ENCODE data around the gene EID3. TPM values are rescaled to one million over a fixed set of nuclear protein-coding genes. Genes with fewer than 3 reads are reported as not detected.
A peak's percentile ranks its signal among the peaks of the same experiment; 100 is the strongest.

Gene EID3
- total RNA-seq, 1 experiment from 2014 or later = 3.2 TPM

DNA sequence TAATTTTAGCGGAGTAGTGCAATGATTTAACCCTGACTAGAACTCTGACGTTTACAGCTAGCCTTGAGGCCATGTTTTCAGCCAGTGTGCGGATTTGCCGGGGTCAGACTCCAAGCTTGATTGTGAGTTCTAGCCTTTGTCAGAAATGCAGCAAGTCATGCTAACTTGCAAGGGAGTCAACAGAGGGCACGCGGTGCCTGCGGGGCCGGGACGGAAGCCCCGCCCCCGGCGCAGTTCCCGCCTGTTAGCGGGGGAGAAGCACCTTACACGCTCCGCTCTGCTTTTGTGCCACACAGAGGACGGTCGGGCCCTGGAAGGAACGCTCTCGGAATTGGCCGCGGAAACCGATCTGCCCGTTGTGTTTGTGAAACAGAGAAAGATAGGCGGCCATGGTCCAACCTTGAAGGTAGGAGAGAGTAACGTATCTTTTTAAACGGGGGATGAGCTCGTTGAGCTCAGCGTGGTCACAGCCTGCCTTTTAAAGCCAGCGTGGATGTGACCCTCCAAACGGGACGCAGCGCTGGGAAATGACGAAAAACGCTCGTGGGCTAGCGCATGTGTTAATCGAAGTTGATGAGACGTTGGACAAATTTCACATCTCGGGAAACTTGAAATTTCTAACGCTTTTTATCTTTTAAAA, 14.8 kb upstream of the EID3 start (continued):
- TF ChIP-seq, protein P1, sequence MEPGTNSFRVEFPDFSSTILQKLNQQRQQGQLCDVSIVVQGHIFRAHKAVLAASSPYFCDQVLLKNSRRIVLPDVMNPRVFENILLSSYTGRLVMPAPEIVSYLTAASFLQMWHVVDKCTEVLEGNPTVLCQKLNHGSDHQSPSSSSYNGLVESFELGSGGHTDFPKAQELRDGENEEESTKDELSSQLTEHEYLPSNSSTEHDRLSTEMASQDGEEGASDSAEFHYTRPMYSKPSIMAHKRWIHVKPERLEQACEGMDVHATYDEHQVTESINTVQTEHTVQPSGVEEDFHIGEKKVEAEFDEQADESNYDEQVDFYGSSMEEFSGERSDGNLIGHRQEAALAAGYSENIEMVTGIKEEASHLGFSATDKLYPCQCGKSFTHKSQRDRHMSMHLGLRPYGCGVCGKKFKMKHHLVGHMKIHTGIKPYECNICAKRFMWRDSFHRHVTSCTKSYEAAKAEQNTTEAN (CRISPR knock-in tag; IDR thresholded peaks at IDR 0.05) = no peak
- TF ChIP-seq SMAD3 (CRISPR knock-in tag; IDR thresholded peaks at IDR 0.05; ENCODE audit: borderline replicate concordance) = 0 out of 2 replicates have a peak, but pooled peaks have one; percentile 36
- TF ChIP-seq CREM (CRISPR knock-in tag; IDR thresholded peaks at IDR 0.05) = peak; percentile 78; the same call in 1 of the 2 replicates
- TF ChIP-seq KAT7 (CRISPR knock-in tag; IDR thresholded peaks at IDR 0.05; ENCODE audit: borderline replicate concordance) = peak; percentile 88; the same call in 1 of the 2 replicates
- TF ChIP-seq TCF7 (CRISPR knock-in tag; IDR thresholded peaks at IDR 0.05; ENCODE audit: low read depth) = no peak
- 0 out of 2 replicates have a peak, but pooled peaks have one; percentile 34 for TF ChIP-seq RELA (CRISPR knock-in tag; IDR thresholded peaks at IDR 0.05; ENCODE audit: borderline replicate concordance)
- TF ChIP-seq ZNF263 (CRISPR knock-in tag; IDR thresholded peaks at IDR 0.05; ENCODE audit: low read depth) = no peak
- TF ChIP-seq, protein P2, sequence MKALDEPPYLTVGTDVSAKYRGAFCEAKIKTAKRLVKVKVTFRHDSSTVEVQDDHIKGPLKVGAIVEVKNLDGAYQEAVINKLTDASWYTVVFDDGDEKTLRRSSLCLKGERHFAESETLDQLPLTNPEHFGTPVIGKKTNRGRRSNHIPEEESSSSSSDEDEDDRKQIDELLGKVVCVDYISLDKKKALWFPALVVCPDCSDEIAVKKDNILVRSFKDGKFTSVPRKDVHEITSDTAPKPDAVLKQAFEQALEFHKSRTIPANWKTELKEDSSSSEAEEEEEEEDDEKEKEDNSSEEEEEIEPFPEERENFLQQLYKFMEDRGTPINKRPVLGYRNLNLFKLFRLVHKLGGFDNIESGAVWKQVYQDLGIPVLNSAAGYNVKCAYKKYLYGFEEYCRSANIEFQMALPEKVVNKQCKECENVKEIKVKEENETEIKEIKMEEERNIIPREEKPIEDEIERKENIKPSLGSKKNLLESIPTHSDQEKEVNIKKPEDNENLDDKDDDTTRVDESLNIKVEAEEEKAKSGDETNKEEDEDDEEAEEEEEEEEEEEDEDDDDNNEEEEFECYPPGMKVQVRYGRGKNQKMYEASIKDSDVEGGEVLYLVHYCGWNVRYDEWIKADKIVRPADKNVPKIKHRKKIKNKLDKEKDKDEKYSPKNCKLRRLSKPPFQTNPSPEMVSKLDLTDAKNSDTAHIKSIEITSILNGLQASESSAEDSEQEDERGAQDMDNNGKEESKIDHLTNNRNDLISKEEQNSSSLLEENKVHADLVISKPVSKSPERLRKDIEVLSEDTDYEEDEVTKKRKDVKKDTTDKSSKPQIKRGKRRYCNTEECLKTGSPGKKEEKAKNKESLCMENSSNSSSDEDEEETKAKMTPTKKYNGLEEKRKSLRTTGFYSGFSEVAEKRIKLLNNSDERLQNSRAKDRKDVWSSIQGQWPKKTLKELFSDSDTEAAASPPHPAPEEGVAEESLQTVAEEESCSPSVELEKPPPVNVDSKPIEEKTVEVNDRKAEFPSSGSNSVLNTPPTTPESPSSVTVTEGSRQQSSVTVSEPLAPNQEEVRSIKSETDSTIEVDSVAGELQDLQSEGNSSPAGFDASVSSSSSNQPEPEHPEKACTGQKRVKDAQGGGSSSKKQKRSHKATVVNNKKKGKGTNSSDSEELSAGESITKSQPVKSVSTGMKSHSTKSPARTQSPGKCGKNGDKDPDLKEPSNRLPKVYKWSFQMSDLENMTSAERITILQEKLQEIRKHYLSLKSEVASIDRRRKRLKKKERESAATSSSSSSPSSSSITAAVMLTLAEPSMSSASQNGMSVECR (CRISPR knock-in tag; IDR thresholded peaks at IDR 0.05; ENCODE audit: borderline replicate concordance) = 0 out of 2 replicates have a peak, but pooled peaks have one; percentile 42
- TF ChIP-seq ERG (CRISPR knock-in tag; IDR thresholded peaks at IDR 0.05) = no peak
- TF ChIP-seq HMGA2 (CRISPR knock-in tag; IDR thresholded peaks at IDR 0.05) = no peak
- TF ChIP-seq, protein P3, sequence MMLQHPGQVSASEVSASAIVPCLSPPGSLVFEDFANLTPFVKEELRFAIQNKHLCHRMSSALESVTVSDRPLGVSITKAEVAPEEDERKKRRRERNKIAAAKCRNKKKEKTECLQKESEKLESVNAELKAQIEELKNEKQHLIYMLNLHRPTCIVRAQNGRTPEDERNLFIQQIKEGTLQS (CRISPR knock-in tag; conservative IDR thresholded peaks at IDR 0.05) = no peak
- TF ChIP-seq, protein P4, sequence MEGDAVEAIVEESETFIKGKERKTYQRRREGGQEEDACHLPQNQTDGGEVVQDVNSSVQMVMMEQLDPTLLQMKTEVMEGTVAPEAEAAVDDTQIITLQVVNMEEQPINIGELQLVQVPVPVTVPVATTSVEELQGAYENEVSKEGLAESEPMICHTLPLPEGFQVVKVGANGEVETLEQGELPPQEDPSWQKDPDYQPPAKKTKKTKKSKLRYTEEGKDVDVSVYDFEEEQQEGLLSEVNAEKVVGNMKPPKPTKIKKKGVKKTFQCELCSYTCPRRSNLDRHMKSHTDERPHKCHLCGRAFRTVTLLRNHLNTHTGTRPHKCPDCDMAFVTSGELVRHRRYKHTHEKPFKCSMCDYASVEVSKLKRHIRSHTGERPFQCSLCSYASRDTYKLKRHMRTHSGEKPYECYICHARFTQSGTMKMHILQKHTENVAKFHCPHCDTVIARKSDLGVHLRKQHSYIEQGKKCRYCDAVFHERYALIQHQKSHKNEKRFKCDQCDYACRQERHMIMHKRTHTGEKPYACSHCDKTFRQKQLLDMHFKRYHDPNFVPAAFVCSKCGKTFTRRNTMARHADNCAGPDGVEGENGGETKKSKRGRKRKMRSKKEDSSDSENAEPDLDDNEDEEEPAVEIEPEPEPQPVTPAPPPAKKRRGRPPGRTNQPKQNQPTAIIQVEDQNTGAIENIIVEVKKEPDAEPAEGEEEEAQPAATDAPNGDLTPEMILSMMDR (IDR thresholded peaks at IDR 0.05) = no peak
- TF ChIP-seq, protein P5, sequence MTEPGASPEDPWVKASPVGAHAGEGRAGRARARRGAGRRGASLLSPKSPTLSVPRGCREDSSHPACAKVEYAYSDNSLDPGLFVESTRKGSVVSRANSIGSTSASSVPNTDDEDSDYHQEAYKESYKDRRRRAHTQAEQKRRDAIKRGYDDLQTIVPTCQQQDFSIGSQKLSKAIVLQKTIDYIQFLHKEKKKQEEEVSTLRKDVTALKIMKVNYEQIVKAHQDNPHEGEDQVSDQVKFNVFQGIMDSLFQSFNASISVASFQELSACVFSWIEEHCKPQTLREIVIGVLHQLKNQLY (CRISPR knock-in tag; IDR thresholded peaks at IDR 0.05) = no peak
- no peak; the same call in 1 of the 2 replicates for TF ChIP-seq USF1 (CRISPR knock-in tag; IDR thresholded peaks at IDR 0.05)
- no peak for TF ChIP-seq RORB (CRISPR knock-in tag; IDR thresholded peaks at IDR 0.05)
- no peak for TF ChIP-seq OVOL2 (CRISPR knock-in tag; IDR thresholded peaks at IDR 0.05; ENCODE audit: borderline replicate concordance)
- TF ChIP-seq FOXP4 (CRISPR knock-in tag; IDR thresholded peaks at IDR 0.05) = peak; percentile 89; the same call in 1 of the 2 replicates
- peak; percentile 76; the same call in 1 of the 2 replicates for TF ChIP-seq NFE2L1 (CRISPR knock-in tag; IDR thresholded peaks at IDR 0.05)
- TF ChIP-seq, protein P6, sequence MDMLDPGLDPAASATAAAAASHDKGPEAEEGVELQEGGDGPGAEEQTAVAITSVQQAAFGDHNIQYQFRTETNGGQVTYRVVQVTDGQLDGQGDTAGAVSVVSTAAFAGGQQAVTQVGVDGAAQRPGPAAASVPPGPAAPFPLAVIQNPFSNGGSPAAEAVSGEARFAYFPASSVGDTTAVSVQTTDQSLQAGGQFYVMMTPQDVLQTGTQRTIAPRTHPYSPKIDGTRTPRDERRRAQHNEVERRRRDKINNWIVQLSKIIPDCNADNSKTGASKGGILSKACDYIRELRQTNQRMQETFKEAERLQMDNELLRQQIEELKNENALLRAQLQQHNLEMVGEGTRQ (CRISPR knock-in tag; IDR thresholded peaks at IDR 0.05) = no peak
- no peak for TF ChIP-seq GTF2I (CRISPR knock-in tag; conservative IDR thresholded peaks at IDR 0.05)
- TF ChIP-seq, protein P7, sequence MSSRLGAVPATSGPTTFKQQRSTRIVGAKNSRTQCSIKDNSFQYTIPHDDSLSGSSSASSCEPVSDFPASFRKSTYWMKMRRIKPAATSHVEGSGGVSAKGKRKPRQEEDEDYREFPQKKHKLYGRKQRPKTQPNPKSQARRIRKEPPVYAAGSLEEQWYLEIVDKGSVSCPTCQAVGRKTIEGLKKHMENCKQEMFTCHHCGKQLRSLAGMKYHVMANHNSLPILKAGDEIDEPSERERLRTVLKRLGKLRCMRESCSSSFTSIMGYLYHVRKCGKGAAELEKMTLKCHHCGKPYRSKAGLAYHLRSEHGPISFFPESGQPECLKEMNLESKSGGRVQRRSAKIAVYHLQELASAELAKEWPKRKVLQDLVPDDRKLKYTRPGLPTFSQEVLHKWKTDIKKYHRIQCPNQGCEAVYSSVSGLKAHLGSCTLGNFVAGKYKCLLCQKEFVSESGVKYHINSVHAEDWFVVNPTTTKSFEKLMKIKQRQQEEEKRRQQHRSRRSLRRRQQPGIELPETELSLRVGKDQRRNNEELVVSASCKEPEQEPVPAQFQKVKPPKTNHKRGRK (CRISPR knock-in tag; IDR thresholded peaks at IDR 0.05; ENCODE audit: borderline replicate concordance) = no peak
- TF ChIP-seq ETV6 (CRISPR knock-in tag; IDR thresholded peaks at IDR 0.05) = 0 out of 2 replicates have a peak, but pooled peaks have one; percentile 56
- TF ChIP-seq FOXJ3 (CRISPR knock-in tag; IDR thresholded peaks at IDR 0.05; ENCODE audit: borderline replicate concordance) = no peak

All from WTC11 (cell line).